KBM-7 (cell line): Measurements from ENCODE around the gene SLF2.
"Not testable (repeated sequence)": the region's sequence is repeated elsewhere in the genome, so short reads cannot be mapped to it uniquely, and the experiment has no call there.

Source experiments
- DNase-seq: peaks from one replicate; pipeline ENCODE4 v3.0.0-alpha.2; 2015
- in situ Hi-C: fragments of 300-500 bp; cut with MboI; formaldehyde crosslinking; loops from 2 replicates; pipeline ENCODE4 v1.14.3; 2020; ENCODE audit warnings: low sequenced_read_pairs, low pct_unique_long_range_greater_than_20kb, mixed read lengths

SLF2 gene

GRCh38 chr10:100876585-100877460, 35.9 kb upstream of the SLF2 start:
- in situ Hi-C loops = loop anchor here (5.0 kb wide), 1 partner anchor 315 kb away; no protein-coding TSS in a partner anchor
- DNase-seq = no peak

- DNase-seq = no peak
- in situ Hi-C loops = loop anchor here (5.0 kb wide), 1 partner anchor 315 kb away; no protein-coding TSS in a partner anchor
These were observed 35.3 kb upstream of the SLF2 start for GRCh38 chr10:100877461-100877850.

- in situ Hi-C loops = loop anchor here (5.0 kb wide), 1 partner anchor 316 kb away; no protein-coding TSS in a partner anchor
- DNase-seq = peak; percentile 80
These were observed 34.4 kb upstream of the SLF2 start for GRCh38 chr10:100878291-100878910.

- DNase-seq = no peak
- in situ Hi-C loops = loop anchor here (5.0 kb wide), 1 partner anchor 318 kb away; no protein-coding TSS in a partner anchor
These were observed 32.9 kb upstream of the SLF2 start for GRCh38 chr10:100879741-100880360.

GRCh38 chr10:100881556-100882213, 31.1 kb upstream of the SLF2 start:
- no peak for DNase-seq
- in situ Hi-C loops = no loop called here

GRCh38 chr10:100882252-100882651, 30.5 kb upstream of the SLF2 start:
- in situ Hi-C loops = no loop called here
- no peak for DNase-seq

GRCh38 chr10:100882671-100883311, 30.0 kb upstream of the SLF2 start:
- DNase-seq = no peak
- in situ Hi-C loops = no loop called here

- in situ Hi-C loops = no loop called here
- DNase-seq = no peak
These were observed 29.4 kb upstream of the SLF2 start for GRCh38 chr10:100883312-100883821.

- DNase-seq, in situ Hi-C loops: not testable (repeated sequence)
These were observed 27.2 kb upstream of the SLF2 start for GRCh38 chr10:100885611-100886010.

GRCh38 chr10:100886091-100886490, 26.7 kb upstream of the SLF2 start:
- no peak for DNase-seq
- in situ Hi-C loops = no loop called here

GRCh38 chr10:100886521-100886920, 26.2 kb upstream of the SLF2 start:
- in situ Hi-C loops = no loop called here

GRCh38 chr10:100886963-100887362, 25.8 kb upstream of the SLF2 start:
- no peak for DNase-seq
- in situ Hi-C loops = no loop called here

More at GRCh38 chr10:100886521-100886920, 26.2 kb upstream of the SLF2 start:
- DNase-seq = no peak

- DNase-seq = no peak
- in situ Hi-C loops = no loop called here
These were observed 24.9 kb upstream of the SLF2 start for GRCh38 chr10:100887761-100888296.

- no peak for DNase-seq
- in situ Hi-C loops = no loop called here
These were observed 23.8 kb upstream of the SLF2 start for GRCh38 chr10:100888957-100889356.

GRCh38 chr10:100889546-100889945, 23.2 kb upstream of the SLF2 start:
- DNase-seq = no peak
- in situ Hi-C loops = no loop called here

- no peak for DNase-seq
- in situ Hi-C loops = no loop called here
These were observed 22.6 kb upstream of the SLF2 start for GRCh38 chr10:100890141-100890672.

- in situ Hi-C loops = no loop called here
- no peak for DNase-seq
These were observed 22.0 kb upstream of the SLF2 start for GRCh38 chr10:100890673-100891317.

- in situ Hi-C loops = no loop called here
- no peak for DNase-seq
These were observed 18.7 kb upstream of the SLF2 start for GRCh38 chr10:100894033-100894432.
